NCI-H345 (cell line): ENCODE measurements around the gene MORC1.

Experiments
- DNase-seq: peaks from one replicate; lab custom pipeline; 2025; lab: John Stamatoyannopoulos, UW

The MORC1 gene

GRCh38 chr3:109033000-109033660 is 84.8 kb downstream of the MORC1 start:
- no peak for DNase-seq

GRCh38 chr3:109028753-109029152 is 89.2 kb downstream of the MORC1 start:
- no peak for DNase-seq

- DNase-seq: no peak
These were observed 91.1 kb downstream of the MORC1 start for GRCh38 chr3:109026821-109027220.

- DNase-seq: no peak
These were observed 92.0 kb downstream of the MORC1 start for GRCh38 chr3:109025896-109026295.

GRCh38 chr3:109023656-109024254 is 94.2 kb downstream of the MORC1 start:
- DNase-seq: peak; percentile 4

GRCh38 chr3:109023167-109023566 is 94.8 kb downstream of the MORC1 start:
- DNase-seq: no peak

- no peak for DNase-seq
These were observed 96.4 kb downstream of the MORC1 start for GRCh38 chr3:109021556-109021955.

GRCh38 chr3:109018828-109019227 is 99.1 kb downstream of the MORC1 start:
- no peak for DNase-seq

GRCh38 chr3:109005443-109005842 is 112.5 kb downstream of the MORC1 start:
- DNase-seq: no peak

GRCh38 chr3:108998436-108998835 is 119.5 kb downstream of the MORC1 start:
- DNase-seq: no peak

GRCh38 chr3:108985844-108986243 is 132.1 kb downstream of the MORC1 start:
- no peak for DNase-seq

GRCh38 chr3:108983051-108983450 is 134.9 kb downstream of the MORC1 start:
- DNase-seq: no peak

- DNase-seq: no peak
These were observed 141.9 kb downstream of the MORC1 start for GRCh38 chr3:108976058-108976457.

- no peak for DNase-seq
These were observed 144.9 kb downstream of the MORC1 start for GRCh38 chr3:108973019-108973418.

- no peak for DNase-seq
These were observed 145.5 kb downstream of the MORC1 start for GRCh38 chr3:108972482-108972881.

GRCh38 chr3:108970561-108970960 is 147.4 kb downstream of the MORC1 start:
- no peak for DNase-seq

- DNase-seq: no peak
These were observed 151.2 kb downstream of the MORC1 start for GRCh38 chr3:108966773-108967172.

- no peak for DNase-seq
These were observed 158.9 kb downstream of the MORC1 start for GRCh38 chr3:108959017-108959416.

- DNase-seq: no peak
These were observed 164.2 kb downstream of the MORC1 start, which contains the start of gene GUCA1C for GRCh38 chr3:108953700-108954099. Gene GUCA1C, minus strand, starts transcription at chr3:108953879. Its CDS starts 117 bp downstream, at chr3:108953762.

GRCh38 chr3:108953210-108953609 is 164.7 kb downstream of the MORC1 start:
- no peak for DNase-seq

- no peak for DNase-seq
These were observed 166.0 kb downstream of the MORC1 start for GRCh38 chr3:108951820-108952501.

- no peak for DNase-seq
These were observed 170.1 kb downstream of the MORC1 start for GRCh38 chr3:108947855-108948254.
